Adipocyte (in vitro differentiated cells): ENCODE results near the gene HECW1.

Source experiments
- DNase-seq: peaks from one replicate; pipeline ENCODE4 v3.0.0-alpha.2; 2015; ENCODE audit warnings: low read depth
- H3K27me3 ChIP-seq: replicated peaks from 2 replicates; pipeline ENCODE4 v1.7.0; 2013; ENCODE audit warnings: mild to moderate bottlenecking, low read length, moderate library complexity; ENCODE audit not compliant: control insufficient read depth, insufficient read depth
- H3K36me3 ChIP-seq: 2 replicates; pipeline ENCODE4 v1.7.0; 2013; ENCODE audit warnings: low read length, mild to moderate bottlenecking, moderate library complexity; ENCODE audit not compliant: control insufficient read depth, insufficient read depth, severe bottlenecking
- H3K4me1 ChIP-seq: 2 replicates; pipeline ENCODE4 v1.7.0; 2013; ENCODE audit warnings: mild to moderate bottlenecking, low read length, moderate library complexity; ENCODE audit not compliant: control insufficient read depth, insufficient read depth
- H3K4me3 ChIP-seq: 2 replicates; pipeline ENCODE4 v1.7.0; 2013; ENCODE audit warnings: mild to moderate bottlenecking, low read length, moderate library complexity
- H3K9ac ChIP-seq: 2 replicates; pipeline ENCODE4 v1.7.0; 2013; ENCODE audit warnings: mild to moderate bottlenecking, low read length, moderate library complexity
- H3K9me3 ChIP-seq: 2 replicates; pipeline ENCODE4 v1.7.0; 2013; ENCODE audit warnings: mild to moderate bottlenecking, low read length, moderate library complexity; ENCODE audit not compliant: control insufficient read depth

The HECW1 gene

GRCh38 chr7:43240565-43240964, 128.1 kb downstream of the HECW1 start:
- DNase-seq: no peak
- Histone ChIP-seq H3K4me3 (no peak overlapping the region), H3K9ac (no peak overlapping the region), H3K4me1 (no peaks in the 10 kb centered on the region), H3K27me3 (no peaks in the 10 kb centered on the region), H3K36me3 (no peaks in the 10 kb centered on the region), H3K9me3 (no peaks in the 10 kb centered on the region)

GRCh38 chr7:43242628-43243255, 130.3 kb downstream of the HECW1 start:
- Histone ChIP-seq H3K36me3 (no peaks in the 10 kb centered on the region), H3K4me1 (no peaks in the 10 kb centered on the region), H3K9ac (no peak overlapping the region), H3K9me3 (no peaks in the 10 kb centered on the region), H3K27me3 (no peaks in the 10 kb centered on the region), H3K4me3 (no peak overlapping the region)
- DNase-seq: no peak

GRCh38 chr7:43244232-43244631, 131.8 kb downstream of the HECW1 start:
- Histone ChIP-seq H3K36me3 (no peaks in the 10 kb centered on the region), H3K4me3 (no peak overlapping the region), H3K27me3 (no peaks in the 10 kb centered on the region), H3K4me1 (no peaks in the 10 kb centered on the region), H3K9ac (no peak overlapping the region), H3K9me3 (no peaks in the 10 kb centered on the region)
- DNase-seq: no peak

DNA sequence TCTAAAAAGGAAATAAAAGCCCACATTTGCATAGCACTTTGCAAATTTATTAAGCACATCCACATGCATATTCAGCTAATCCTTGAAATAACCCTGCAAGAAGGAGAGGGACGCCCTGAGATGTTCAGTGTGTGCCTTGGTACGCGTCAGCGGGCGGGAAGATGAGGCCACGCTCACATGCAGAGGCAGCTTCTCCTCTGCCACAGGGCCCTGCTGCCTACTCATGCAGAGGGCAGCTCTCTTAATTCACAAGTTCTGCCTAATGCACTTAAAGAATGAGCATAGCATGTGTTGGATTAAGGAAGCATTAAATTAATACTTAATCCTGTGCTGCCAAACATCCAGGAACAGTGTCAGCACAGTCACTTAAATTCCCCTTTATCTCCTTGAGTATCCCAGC, 132.3 kb downstream of the HECW1 start:
- Histone ChIP-seq H3K36me3 (no peaks in the 10 kb centered on the region), H3K4me3 (no peak overlapping the region), H3K9me3 (no peaks in the 10 kb centered on the region), H3K27me3 (no peaks in the 10 kb centered on the region), H3K4me1 (no peaks in the 10 kb centered on the region), H3K9ac (no peak overlapping the region)
- DNase-seq: no peak

DNA sequence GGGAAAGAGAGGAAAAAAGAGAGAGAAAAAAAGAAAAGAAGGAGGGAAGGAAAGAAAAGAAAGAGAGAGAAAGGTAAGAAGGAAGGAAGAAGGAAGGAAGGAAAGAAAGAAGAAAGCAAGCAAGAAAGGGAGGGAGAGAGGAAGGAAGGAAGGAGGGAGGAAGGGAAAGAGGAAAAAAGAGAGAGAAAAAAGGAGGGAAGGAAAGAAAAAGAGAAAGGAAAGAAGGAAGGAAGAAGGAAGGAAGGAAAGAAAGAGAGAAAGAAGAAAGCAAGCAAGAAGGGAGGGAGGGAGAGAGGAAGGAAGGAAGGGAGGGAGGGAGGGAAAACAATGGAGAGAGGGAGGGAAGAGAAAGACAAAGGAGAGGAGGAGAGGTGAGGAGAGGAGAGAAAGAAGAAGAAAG, 135.3 kb downstream of the HECW1 start:
- Histone ChIP-seq H3K9me3 (no peaks in the 10 kb centered on the region), H3K4me1 (no peaks in the 10 kb centered on the region), H3K36me3 (no peaks in the 10 kb centered on the region), H3K4me3 (no peak overlapping the region), H3K27me3 (no peaks in the 10 kb centered on the region), H3K9ac (no peak overlapping the region)
- no peak for DNase-seq

- Histone ChIP-seq H3K4me1 (no peaks in the 10 kb centered on the region), H3K36me3 (no peaks in the 10 kb centered on the region), H3K9ac (no peak overlapping the region), H3K4me3 (no peak overlapping the region), H3K27me3 (no peaks in the 10 kb centered on the region), H3K9me3 (no peaks in the 10 kb centered on the region)
- no peak for DNase-seq
These were observed 136.1 kb downstream of the HECW1 start for GRCh38 chr7:43248553-43248952.

- Histone ChIP-seq H3K27me3 (no peaks in the 10 kb centered on the region), H3K9ac (peak overlapping the region; percentile 29), H3K4me3 (peak overlapping the region; percentile 25), H3K9me3 (no peaks in the 10 kb centered on the region), H3K4me1 (no peaks in the 10 kb centered on the region), H3K36me3 (no peaks in the 10 kb centered on the region)
- DNase-seq: peak; percentile 55
These were observed 136.7 kb downstream of the HECW1 start for GRCh38 chr7:43248961-43249822.

DNA sequence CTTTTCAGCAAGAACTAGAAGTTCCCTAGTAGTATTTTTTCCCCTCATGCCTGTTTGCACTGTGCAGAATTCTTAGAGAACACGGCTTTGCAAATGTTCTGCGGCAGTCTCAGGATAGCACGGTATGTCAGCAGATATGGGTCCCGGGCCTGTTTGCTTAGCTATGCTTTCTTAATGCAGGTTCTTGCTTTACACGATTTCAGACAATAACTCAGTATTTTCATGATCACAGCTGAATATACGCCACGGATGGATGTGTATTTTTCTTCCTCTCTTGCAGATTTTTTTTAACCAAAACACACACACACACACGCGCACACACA, 137.3 kb downstream of the HECW1 start:
- DNase-seq: no peak
- no peaks in the 10 kb centered on the region for H3K36me3 ChIP-seq

DNA sequence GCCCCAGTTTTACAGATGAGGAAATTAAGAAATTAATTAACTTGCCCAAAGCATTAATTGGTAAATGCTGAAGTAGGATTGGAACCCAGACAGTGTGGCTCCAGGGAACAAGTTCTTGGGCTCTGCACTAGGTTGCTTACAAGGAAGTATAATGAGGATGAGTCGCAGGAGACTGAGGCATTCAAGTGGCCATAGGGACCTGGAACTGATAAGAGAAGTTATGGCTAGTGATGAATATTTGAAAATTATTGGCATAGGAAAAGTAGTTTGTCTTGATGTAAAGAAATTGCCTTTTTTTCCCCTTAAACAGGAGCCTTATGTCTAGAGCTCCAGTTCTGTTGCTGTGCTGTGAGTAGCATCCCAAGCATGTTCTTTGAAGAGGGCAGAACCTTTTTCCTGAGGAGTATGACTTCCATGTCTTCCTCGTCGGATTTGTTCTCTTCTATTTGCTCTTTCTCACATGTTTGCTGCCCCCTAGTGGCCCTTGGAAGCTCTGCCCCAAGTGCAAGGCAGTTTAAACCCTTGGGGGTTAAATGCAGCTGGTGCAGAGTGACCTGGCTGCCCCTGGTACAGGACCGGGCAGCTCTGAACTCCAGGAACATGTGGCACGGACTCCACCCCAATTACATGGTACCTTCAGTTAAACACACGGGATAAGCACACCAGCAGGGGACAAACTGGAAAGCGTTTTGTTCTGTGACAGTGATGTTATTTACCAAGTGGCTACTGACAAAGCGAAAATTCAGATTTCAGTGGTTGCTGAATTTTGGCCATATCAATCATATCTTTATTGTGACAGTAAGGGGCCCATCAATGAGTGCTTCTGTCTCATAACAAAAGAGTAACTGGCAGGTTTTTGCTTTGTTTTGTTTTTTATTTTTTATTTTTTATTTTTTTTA, 148.8 kb downstream of the HECW1 start:
- Histone ChIP-seq H3K4me1 (peaks cover 10% of the 10 kb centered on the region), H3K9ac (no peak overlapping the region), H3K36me3 (no peaks in the 10 kb centered on the region), H3K4me3 (no peak overlapping the region), H3K27me3 (no peaks in the 10 kb centered on the region), H3K9me3 (peaks cover 9% of the 10 kb centered on the region)
- DNase-seq: peak; percentile 96

More for the DNA sequence above, 137.3 kb downstream of the HECW1 start:
- Histone ChIP-seq H3K9me3 (no peaks in the 10 kb centered on the region), H3K27me3 (no peaks in the 10 kb centered on the region), H3K4me1 (no peaks in the 10 kb centered on the region), H3K9ac (peak overlapping the region; percentile 29), H3K4me3 (no peak overlapping the region)

DNA sequence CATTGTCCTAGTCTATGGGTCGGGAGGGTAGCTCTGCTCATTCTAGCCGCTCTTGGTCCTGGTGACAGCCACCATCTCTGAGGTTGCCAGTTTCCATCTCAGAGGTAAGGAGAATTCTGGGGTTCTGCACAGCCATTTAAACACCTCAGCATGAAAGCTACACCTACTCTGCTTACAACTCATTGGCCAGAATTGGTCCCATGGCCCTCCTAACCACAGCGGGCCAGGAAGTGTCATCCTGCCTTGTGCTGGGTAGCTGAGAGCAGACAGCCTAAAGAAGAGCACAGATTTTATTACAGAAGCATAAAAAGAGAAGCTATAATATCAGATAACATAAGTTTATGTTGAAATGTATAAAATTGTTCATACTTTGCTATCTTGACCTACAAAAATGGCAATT, 152.7 kb downstream of the HECW1 start:
- no peak overlapping the region for H3K9ac ChIP-seq
- H3K4me3 ChIP-seq: no peak overlapping the region
- H3K4me1 ChIP-seq: no peaks in the 10 kb centered on the region
- no peaks in the 10 kb centered on the region for H3K36me3 ChIP-seq
- H3K27me3 ChIP-seq: no peaks in the 10 kb centered on the region
- peaks cover 2% of the 10 kb centered on the region for H3K9me3 ChIP-seq
- no peak for DNase-seq
